ENCODE results near the gene MAPK1IP1L.
"Not testable (repeated sequence)": the region's sequence is repeated elsewhere in the genome, so short reads cannot be mapped to it uniquely, and the experiment has no call there.

The MAPK1IP1L gene

GRCh38 chr14:55051423-55052268, at the start of gene MAPK1IP1L:
Gene MAPK1IP1L, plus strand, starts transcription at chr14:55051647. Its CDS starts 10,037 bp downstream, at chr14:55061684.
- peak; percentile 87 for DNase-seq (ENCODE audit: low spot score)

GRCh38 chr14:55005071-55005470, 46.4 kb upstream of the MAPK1IP1L start:
- DNase-seq (ENCODE audit: low spot score) = no peak

DNA sequence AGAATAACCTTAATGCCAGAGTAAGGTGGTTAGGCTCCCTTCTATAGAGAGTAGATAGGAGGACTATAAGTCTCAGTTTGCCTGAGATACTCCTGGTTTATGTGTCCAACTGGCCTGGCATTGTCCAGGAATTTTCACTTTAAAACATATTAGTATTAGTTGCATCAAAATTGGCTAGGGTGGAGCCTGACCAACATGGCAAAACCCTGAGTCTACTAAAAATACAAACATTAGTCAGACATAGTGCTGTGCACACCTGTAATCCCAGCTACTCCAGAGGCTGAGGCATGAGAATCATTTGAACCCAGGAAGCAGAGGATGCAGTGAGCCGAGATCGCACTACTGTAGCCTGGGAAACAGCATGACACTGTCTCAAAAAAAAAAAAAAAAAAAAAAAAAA, 36.4 kb upstream of the MAPK1IP1L start:
- no peak for DNase-seq (ENCODE audit: low spot score)

DNA sequence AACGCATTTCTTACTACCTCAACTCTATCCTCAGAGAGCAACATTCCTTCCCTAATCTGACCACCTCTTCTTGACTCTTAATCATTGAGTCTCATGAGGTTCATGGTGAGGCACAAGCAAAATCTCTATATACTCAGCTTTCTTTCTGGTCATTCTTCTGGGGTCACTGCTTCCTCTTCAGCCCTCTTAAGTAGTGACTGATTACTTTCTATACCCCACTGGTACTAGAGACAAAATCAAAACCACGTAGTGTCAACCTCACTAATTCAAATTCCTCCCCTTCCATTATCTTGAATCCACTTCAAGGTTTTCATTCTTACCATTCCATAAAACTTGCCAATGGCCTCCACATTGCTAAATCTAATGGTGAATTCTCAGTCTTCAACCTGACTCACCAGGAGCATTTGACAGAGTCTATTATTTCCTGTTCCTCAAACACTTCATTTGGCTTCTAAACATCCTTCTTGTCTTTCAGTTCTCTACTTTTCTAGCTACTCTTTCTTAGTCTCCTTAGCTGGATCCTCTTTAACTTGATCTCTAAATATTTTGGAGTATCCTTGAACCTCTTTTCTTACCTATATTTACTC, 31.4 kb upstream of the MAPK1IP1L start:
- DNase-seq (ENCODE audit: low spot score) = no peak

GRCh38 chr14:55024365-55024764, 27.1 kb upstream of the MAPK1IP1L start:
- DNase-seq (ENCODE audit: low spot score) = not testable (repeated sequence)

GRCh38 chr14:55025948-55026347, 25.5 kb upstream of the MAPK1IP1L start:
- DNase-seq (ENCODE audit: low spot score) = no peak

DNA sequence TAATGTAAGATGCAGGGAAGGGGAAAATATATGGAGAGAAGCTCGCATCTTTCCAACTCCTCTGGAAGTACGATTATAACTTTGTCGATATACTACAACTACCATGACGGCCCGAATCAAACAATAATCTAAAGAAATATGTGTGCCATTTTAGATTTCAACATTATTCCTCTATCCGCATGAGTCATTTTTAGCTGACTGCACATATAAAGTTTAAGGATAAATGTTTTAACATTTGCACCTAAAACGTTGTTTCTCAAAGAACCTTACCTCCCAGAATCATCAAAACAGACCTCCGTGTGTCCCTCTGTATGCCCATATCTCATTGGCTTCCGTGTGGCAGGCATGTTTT, 25.0 kb upstream of the MAPK1IP1L start:
- DNase-seq (ENCODE audit: low spot score) = no peak

DNA sequence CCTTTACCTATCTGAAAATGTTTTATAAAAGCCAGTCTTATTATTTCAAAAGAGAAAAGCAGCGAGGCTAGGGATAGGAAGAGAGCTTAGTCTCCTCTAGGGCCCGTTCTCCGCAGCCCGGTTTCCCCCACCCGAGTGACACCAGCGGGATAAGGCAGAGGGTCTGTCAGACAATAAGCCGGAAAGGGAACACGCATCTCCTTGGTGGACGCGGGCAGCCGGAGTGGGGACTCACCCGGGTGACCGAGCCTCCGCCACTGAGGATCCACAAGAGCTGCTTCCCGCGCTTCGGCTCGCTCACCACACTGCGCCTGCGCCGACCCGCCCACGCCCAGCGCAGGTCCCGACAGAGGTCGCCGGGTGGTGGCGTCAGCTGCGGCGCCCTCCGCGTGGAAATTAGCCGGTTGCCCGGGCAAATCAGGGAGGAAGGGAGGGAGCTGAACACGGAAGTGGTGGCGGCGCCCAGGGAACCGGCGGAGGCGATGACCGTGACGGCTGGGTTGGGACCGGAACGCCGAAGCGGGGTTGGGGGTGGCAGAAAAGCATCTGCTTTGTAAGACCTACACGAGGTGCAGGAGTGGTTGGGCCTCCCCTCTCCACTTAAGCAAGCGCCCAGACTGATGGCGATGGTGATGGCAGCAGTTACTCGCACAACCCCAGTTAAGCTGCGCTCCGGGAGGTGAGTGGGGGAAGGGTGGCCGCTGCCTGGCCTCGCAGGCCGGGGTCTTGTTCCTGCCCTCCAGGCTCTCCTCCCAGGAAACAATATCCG, 24.5 kb upstream of the MAPK1IP1L start, which contains the start of the genes SOCS4 and WDHD1:
Gene SOCS4 (plus strand): TSS at position 444 of the 769 bp plus-strand sequence. CDS start 15,806 bp downstream, outside the sequence.
Gene WDHD1 (minus strand): TSS at position 307 of the 769 bp plus-strand sequence. CDS start 312 bp downstream, outside the sequence.
- DNase-seq (ENCODE audit: low spot score) = peak; percentile 94

- no peak for DNase-seq (ENCODE audit: low spot score)
Observed at GRCh38 chr14:55028066-55028465, 23.4 kb upstream of the MAPK1IP1L start.

GRCh38 chr14:55028476-55028875, 23.0 kb upstream of the MAPK1IP1L start:
- DNase-seq (ENCODE audit: low spot score) = no peak

DNA sequence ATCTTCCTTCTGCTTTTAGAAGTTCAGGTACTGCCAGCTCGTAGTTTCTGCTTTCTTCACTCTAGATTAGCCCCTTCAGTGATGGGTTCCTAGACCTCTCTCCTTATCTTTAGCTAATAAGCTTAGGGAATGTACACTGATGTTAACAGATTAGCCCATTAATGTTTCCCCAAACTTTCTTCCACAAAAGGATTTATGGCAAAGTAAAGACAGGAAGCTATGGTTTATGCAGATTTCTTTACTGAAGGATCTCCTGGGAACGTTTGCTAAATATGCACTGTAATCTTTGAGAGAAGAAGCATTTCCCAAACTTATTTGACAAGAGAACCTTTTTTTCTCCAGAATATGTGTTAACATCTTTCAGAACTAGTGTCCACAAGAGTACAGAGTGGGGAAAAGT, 20.3 kb upstream of the MAPK1IP1L start:
- DNase-seq (ENCODE audit: low spot score) = no peak

- not testable (repeated sequence) for DNase-seq (ENCODE audit: low spot score)
Observed at GRCh38 chr14:55037995-55038394, 13.5 kb upstream of the MAPK1IP1L start.

GRCh38 chr14:55038708-55039107, 12.7 kb upstream of the MAPK1IP1L start:
- DNase-seq (ENCODE audit: low spot score) = no peak

- no peak for DNase-seq (ENCODE audit: low spot score)
Observed at GRCh38 chr14:55043528-55043927, 7.9 kb upstream of the MAPK1IP1L start.

- DNase-seq (ENCODE audit: low spot score) = no peak
Observed at GRCh38 chr14:55045087-55045486, 6.4 kb upstream of the MAPK1IP1L start.

DNA sequence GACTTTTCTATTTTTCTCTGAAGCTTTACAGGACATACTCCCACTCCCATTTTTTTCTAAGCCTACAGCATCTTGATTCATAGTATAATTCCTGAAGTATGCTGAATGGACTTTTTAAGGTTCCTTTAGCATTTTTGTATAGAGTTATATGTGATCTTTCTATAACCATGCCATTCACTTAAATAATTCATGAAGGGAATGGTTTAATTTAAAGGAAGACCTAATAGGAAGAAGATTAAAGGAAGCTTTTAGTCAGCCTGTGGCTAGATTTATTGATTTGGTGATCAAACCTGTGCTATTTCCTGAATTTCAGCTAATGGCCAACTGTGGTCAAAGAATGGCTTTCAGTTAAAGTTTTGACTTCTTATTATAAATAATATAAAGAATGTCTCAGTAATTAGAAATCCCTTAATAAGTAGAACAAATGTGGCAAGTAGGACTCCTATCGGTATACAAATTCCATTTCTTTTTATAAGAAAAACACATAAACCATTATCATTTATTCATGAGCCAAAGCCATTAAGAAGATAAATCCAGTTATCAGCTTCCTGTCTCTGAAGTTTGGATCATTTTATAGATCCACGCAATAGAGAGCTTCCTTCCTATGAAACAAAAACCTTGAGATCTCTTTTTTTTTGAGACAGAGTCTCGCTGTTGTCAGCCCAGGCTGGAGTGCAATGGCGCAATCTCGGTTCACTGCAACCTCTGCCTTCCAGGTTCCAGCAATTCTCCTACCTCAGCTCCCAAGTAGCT, 4.0 kb upstream of the MAPK1IP1L start:
- DNase-seq (ENCODE audit: low spot score) = no peak

DNA sequence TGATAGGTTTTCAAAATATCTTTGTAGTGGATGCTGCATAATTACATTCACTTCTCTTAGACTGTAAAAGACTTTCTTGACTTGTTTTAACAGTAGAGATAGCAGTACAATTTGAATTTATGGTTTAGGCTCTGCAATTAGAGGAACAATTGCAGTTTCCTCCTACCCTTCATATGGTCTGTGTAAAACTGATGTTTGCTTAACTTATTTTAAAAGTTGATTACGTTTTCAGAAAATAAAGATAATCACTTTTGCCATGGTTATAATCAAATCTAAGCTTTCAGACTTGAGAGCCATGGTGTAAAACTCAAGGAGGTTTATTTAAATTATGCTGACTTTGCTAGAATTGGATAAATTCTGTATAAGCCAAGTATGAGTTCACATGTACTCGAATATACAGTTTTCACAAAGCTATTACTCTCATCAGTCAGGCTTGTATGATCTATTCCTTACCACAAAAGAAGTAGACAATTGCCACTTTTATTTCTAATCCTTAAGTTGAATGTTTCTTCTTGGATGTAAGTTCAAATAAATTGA, 2.5 kb upstream of the MAPK1IP1L start:
- no peak for DNase-seq (ENCODE audit: low spot score)

GRCh38 chr14:55051165-55051422, 353 bp upstream of the MAPK1IP1L start:
- DNase-seq (ENCODE audit: low spot score) = no peak

DNA sequence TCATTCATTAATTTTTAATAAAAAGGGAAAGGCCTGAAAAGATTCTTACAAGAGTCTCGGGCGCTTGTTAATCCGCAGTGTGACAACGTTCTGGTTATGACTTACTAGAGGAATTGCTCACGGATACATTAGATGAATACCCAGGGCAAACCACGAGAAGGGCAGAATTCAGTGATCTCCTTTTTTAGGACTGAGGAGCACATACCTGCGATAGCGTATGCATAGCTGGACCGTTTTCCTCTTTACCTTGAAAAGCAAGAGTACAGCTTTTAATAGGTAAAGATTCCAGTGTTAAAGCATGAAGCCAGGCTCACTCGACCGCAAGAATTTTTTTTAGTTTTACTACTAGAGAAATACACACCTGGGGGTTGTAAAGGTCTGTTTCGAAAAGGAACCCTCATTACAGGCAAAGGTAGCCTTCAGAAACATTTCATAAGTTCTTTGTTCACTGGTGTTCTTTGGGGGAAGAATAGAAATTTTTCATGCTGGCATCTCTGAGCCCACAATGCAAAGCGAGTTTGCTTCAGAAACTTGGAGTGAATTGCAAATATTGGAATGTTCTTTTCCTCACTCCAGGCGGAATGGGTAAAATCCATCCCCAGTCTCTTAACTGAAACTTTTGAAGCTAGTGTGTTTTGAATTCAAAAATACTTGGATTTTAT, 953 bp downstream of the MAPK1IP1L start:
- DNase-seq (ENCODE audit: low spot score) = no peak

DNA sequence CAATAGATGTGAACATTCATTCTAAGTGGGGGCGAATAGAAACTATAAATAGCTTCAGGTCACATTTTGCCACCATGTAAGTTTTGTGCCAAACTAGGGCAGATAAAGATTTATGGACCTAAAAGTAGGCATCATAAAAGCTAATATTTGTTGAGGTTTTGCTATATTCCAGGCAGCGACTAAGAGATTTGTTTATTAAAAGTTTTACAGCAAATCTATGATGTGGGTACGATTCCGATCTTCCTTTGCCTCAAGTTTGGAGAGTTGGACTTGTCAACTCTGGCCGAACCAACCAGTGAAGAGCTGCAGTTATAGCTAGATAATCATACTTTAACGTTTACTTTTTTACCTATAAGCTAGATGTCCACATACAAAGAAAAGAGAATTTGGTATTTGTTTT, 1.6 kb downstream of the MAPK1IP1L start:
- DNase-seq (ENCODE audit: low spot score) = no peak

GRCh38 chr14:55053500-55053899, 2.1 kb downstream of the MAPK1IP1L start:
- no peak for DNase-seq (ENCODE audit: low spot score)
